Measurements from ENCODE around the gene DENND1B. TPM values are rescaled to one million over a fixed set of nuclear protein-coding genes. Genes with fewer than 3 reads are reported as not detected.

The DENND1B gene
- total RNA-seq, 1 donor from 2014 or later, result 29.4 TPM

DNA sequence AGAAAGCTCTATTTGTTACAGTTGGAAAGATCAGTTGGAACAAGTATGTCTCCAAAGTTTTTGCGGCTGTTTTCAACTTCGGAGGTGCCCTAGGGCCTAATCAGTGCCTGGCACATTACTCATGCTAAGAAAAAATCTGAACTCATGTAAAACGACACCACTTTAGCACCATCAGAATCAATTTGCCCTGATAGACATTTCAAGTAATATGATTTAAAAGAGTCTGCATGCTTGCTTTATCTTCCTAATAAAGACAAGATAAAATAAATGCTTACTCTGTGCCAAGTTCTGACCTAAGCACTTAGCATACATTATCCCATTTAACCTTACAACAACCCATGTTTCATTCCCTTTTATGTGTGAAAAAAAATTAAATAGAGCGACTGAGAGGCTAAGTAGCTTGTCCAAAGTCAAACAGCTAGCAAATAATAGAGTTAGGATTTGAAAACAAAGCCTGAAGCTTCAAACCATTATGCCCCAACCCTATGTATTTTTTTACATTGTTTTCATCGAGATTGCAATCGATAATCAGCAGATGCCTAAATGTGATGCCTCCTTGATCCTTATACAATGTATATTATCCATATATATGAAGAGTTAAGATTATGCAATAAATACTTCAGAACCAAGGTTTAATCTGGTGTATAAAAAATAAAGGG, 91.3 kb downstream of the DENND1B start:
- DNase-seq (ENCODE audit: low spot score), result no peak

DNA sequence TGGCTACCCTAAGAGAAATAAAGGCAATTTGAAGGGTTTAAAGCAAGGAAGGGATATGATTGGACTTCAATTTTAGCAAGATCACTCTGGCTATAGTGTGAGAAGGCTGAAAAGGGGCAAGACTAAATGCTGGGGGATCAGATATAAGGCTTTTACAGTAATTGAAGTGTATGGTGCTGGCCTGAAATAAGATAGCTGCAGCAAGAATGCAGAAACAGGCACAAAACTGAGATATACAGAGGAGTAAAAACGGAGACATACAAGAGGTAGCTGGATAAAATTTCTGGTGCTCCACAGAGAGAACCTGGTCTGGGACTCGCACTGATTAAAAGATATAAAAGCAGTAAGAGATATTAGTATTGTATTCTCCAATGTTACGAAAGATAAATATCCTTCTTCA, 92.0 kb downstream of the DENND1B start:
- no peak for DNase-seq (ENCODE audit: low spot score)

GRCh38 chr1:197680311-197680710, 95.0 kb downstream of the DENND1B start:
- DNase-seq (ENCODE audit: low spot score), result no peak

- no peak for DNase-seq (ENCODE audit: low spot score)
These were observed 97.5 kb downstream of the DENND1B start for GRCh38 chr1:197677752-197678295.

DNA sequence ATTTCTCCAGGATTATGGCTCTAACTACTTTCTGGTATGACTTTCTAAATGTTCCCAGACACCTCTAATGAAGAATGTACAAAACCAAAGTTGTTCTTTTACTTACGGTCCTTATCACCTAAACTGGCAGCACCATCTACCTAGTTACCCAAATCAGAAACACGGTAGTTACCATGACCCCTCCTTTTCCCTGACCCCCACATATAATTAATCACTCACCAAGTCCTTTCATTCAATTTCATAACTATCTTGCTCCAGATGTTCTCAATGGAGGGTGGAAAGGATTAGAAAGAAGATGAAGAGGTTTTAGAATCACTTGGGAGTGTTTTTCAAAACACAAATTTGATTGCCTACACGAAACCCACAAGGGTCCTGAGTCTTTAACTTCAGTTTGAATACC, 98.0 kb downstream of the DENND1B start:
- DNase-seq (ENCODE audit: low spot score), result no peak

DNA sequence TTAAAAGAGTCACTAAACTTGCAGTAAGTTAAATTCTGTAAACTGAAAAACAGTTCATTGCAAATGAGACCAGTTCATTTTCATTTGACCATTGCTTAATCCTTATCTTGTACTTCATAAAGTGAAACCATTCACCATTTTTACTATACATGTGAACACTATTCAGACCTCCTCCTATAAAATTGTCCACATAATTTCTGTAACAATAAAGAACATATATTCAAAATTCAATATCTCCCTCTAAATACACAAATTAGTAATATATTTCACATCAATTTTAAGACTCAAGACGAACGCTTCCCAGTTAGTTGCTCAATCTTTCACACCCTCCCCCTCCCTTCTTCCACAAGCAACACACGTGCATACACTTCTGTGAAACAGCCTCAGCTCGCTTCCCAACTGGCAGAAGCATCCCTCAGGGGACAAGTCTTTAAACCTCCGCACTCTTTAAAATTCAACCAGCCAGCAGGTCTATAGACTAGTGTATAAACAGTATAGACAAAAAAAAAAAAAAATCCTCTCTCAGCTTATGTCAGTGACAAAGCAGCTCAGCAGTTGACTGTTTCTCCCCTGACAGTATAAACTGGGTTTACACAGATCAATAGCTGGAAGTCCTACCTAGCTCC, 99.6 kb downstream of the DENND1B start:
- no peak for DNase-seq (ENCODE audit: low spot score)

- no peak for DNase-seq (ENCODE audit: low spot score)
These were observed 101.0 kb downstream of the DENND1B start for GRCh38 chr1:197674286-197674685.

GRCh38 chr1:197673292-197673691, 102.0 kb downstream of the DENND1B start:
- no peak for DNase-seq (ENCODE audit: low spot score)

- DNase-seq (ENCODE audit: low spot score), result no peak
These were observed 102.9 kb downstream of the DENND1B start for GRCh38 chr1:197672347-197672746.

- DNase-seq (ENCODE audit: low spot score), result no peak
These were observed 103.4 kb downstream of the DENND1B start for GRCh38 chr1:197671920-197672319.

DNA sequence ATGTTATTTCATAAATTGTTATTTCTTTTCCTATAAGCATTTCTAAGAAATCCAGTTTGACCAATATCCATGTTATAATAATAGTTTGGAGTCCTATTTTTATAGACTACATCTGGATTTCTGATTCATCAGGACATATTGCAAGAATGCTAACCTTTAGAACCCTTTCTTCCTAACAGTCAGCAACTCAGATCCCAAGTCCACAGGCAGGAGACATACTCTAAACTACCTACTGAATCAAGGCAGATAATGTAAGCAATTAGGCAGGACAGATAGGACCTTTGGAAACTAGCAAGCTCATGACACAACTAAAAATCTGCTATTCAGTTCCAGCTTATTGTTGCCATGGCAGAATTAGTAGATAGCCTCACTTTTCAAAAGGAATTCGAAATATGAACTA, 104.1 kb downstream of the DENND1B start:
- DNase-seq (ENCODE audit: low spot score), result no peak

DNA sequence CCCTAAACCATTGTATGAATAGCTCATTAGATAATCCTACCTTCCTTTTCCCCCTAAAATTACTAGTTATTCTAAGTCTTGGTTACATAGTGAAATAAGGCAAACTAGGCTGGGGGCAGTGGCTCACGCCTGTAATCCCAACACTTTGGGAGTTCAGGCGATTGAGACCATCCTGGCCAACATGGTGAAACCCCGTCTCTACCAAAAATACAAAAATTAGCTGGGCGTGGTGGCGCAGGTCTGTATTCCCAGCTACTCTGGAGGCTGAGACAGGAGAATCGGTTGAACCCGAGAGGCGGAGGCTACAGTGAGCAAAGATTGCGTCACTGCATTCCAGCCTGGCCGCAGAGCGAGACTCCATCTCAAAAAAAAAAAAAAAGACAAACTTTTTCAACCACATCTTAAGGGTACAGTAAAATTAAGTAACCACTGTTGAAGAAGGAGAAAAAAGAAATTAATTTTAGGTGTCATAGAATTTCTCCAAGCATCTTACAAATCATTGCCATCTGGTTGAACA, 108.5 kb downstream of the DENND1B start:
- no peak for DNase-seq (ENCODE audit: low spot score)

DNA sequence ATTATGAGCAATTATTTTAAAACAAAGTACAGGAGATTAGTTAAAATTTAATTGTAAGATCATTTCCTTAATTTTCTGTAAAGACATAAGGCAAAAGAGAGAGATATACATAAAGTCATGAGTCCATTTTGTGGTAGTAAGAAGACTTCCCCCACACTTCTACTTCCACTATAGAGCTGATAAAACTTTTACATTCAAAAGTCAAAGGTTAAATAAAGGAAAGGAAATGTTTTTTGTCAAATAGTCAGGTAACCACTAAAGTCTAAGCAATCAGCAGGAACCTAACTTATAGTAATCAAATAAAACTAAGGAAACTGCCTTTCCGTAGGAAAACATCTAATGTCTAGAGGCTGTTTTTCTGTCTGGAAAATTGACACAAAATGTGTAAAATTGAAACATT, 110.9 kb downstream of the DENND1B start:
- DNase-seq (ENCODE audit: low spot score), result no peak

- DNase-seq (ENCODE audit: low spot score), result no peak
These were observed 111.9 kb downstream of the DENND1B start for GRCh38 chr1:197663162-197663953.

DNA sequence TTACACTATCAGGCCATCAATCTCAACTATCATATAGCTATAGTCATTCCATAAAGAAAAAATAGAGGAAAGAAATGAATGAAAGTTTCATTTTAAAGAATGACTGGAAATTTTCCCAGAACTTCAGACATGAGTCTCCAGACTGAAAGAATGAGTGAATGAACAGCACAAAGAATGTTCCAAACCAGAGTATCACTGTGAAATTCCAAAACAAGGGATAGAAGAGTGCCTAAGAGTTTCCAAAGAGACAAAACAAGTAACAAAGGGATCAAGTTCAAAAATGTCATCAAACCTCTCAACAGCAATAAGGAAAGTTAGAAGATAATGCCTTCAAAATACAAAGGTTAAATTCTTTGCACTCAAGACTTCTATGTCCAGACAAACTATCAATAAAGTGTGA, 114.9 kb downstream of the DENND1B start:
- DNase-seq (ENCODE audit: low spot score), result no peak

GRCh38 chr1:197659171-197659570, 116.1 kb downstream of the DENND1B start:
- no peak for DNase-seq (ENCODE audit: low spot score)

DNA sequence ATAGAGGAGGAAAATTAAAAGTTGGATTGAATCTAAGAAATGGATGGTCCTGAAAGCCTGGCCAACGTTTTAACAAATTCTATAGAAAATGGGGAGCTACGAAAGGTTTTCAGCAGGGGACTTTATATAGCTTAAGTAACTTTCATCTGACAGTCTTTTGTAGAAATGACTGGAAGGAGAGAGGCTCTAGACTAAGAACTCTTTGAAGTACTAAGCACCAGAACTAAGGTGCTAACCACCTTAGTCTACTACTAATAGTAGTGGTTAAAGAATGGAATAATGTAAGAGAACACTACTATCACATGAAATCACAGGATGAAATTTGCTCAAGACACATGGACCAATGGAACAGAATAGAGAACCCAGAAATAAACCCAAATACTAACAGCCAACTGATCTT, 126.1 kb downstream of the DENND1B start:
- DNase-seq (ENCODE audit: low spot score), result no peak

GRCh38 chr1:197638316-197638715, 137.0 kb downstream of the DENND1B start:
- no peak for DNase-seq (ENCODE audit: low spot score)

DNA sequence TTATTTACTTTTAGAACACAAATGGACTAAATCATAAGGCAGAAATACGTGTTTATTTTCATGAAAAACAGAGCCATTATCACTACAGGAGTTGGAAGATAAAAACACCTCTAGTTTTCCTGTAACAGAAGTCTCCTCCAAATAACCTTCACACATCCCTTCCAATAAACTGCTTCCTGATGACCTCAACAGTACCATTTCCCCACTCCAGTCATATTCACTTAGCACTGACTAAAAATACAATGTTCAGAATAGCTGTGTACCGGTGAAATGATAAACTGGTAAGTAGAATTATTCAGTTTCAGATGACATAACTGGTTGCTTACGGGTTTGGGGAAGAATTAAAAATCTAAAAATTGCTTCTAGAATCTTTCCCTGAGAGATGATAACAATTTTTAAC, 137.9 kb downstream of the DENND1B start:
- no peak for DNase-seq (ENCODE audit: low spot score)

DNA sequence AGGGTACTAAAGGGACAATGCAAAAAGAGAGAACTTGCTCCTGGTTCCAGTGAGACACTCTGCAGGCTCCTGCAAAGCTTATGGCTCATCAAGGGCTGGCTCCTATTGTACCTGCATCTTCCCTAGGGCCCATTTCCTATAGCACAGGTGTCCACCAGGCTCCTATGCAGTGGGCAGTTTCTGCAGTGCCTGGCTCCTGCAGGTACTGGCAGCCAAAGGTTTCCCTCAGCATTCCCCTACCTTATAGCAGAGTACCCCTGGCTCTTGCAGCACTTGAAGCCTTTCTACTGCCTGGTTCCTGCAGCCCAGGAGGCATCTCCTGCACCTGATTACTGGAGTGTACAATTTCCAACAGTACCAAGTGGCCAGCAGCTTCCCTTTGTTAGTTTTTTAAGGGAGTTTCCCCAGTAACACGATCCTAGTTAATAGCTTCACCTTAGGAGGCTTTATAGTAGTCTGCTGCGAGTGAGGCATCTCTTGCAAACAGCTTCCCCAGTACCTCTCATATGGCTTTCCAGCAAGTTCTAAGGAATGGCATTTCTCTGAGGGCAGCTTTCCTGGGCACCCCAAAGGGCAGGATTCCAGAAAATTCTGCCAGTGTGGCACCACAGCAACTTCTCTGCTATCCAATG, 141.7 kb downstream of the DENND1B start:
- no peak for DNase-seq (ENCODE audit: low spot score)

DNA sequence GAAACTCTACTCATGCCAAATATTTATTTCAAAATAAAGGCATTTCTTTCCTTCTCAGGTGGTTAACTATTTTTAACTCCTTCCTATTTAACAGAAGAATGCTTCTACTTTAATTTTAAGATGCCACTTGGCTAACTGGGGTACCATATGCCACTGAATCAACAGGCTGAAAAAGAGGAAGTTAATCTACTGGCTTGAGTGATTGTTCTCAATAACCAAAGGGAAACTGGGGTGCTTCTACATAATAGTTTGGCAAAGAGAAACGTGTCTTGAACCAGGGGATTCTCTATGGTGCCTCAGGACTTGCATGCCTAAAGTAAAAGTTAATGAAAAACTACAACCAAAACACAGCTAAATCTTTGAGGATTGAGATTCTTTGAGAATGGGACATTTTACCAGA, 142.6 kb downstream of the DENND1B start:
- DNase-seq (ENCODE audit: low spot score), result no peak

GRCh38 chr1:197632005-197632404, 143.3 kb downstream of the DENND1B start:
- DNase-seq (ENCODE audit: low spot score), result no peak
